Urinary bladder (tissue), 4 donors: ENCODE measurements around the gene SMARCAL1. TPM values are rescaled to one million over a fixed set of nuclear protein-coding genes. Genes with fewer than 3 reads are reported as not detected.
"Not testable (repeated sequence)": the region's sequence is repeated elsewhere in the genome, so short reads cannot be mapped to it uniquely, and the experiment has no call there.

Source experiments
- DNase-seq: peaks from one replicate; pipeline ENCODE4 v3.0.0-alpha.2; 2015; ENCODE audit errors: extremely low spot score
- H3K27ac ChIP-seq: one replicate; pipeline ENCODE4 v1.5.1; 2013; ENCODE audit warnings: low read depth, mild to moderate bottlenecking, moderate library complexity
- H3K36me3 ChIP-seq: one replicate; pipeline ENCODE4 v1.6.1; 2013; ENCODE audit warnings: mild to moderate bottlenecking, moderate library complexity; ENCODE audit not compliant: insufficient read depth
- H3K4me1 ChIP-seq: one replicate; pipeline ENCODE4 v1.6.1; 2013; ENCODE audit warnings: mild to moderate bottlenecking, moderate library complexity; ENCODE audit not compliant: insufficient read depth
- H3K4me3 ChIP-seq: one replicate; pipeline ENCODE4 v1.5.1; 2013; ENCODE audit warnings: low read depth, low read length
- WGBS: extraction: QIAGEN DNeasy Blood & Tissue Kit; methylation state at CpG from one replicate; pipeline ENCODE4 v1.1.7; 2013; 5-methylcytosine and 5-hydroxymethylcytosine counted together
- polyA plus RNA-seq: library from polyadenylated mRNA; stranded (reverse); fragments of 200-250 nt; gene quantifications from one replicate; pipeline ENCODE4 v1.2.3, GENCODE V29; 2013
- total RNA-seq: library from RNA; depleted of rRNA; stranded (reverse); fragments of >200 nt; gene quantifications from one replicate; pipeline ENCODE4 v1.2.3, GENCODE V29; 2014
- donor health status: healthy with polysubstance abuse.
- donor health status: healthy.

The SMARCAL1 gene
- total and polyA plus RNA-seq, 2 donors, result 11.1 to 18.9 TPM

GRCh38 chr2:216517447-216518225 is 105.4 kb downstream of the SMARCAL1 start:
- DNase-seq, result no peak
- 73% methylated on average over 4 of the region's 4 CpGs for WGBS
- no peak overlapping the region for H3K27ac ChIP-seq

GRCh38 chr2:216518566-216519119 is 106.4 kb downstream of the SMARCAL1 start:
- not testable (repeated sequence) for DNase-seq, H3K27ac ChIP-seq
- WGBS, result 91% methylated on average over 9 of the region's 9 CpGs

More at GRCh38 chr2:216517447-216518225, 105.4 kb downstream of the SMARCAL1 start:
- H3K36me3 ChIP-seq, result no peaks in the 10 kb centered on the region
- no peaks in the 10 kb centered on the region for H3K4me1 ChIP-seq
- no peak overlapping the region for H3K4me3 ChIP-seq

GRCh38 chr2:216519154-216519762 is 107.0 kb downstream of the SMARCAL1 start:
- WGBS, result 63% methylated on average over 3 of the region's 3 CpGs
- DNase-seq, result peak; percentile 74
- H3K4me3 ChIP-seq, result no peak overlapping the region
- no peak overlapping the region for H3K27ac ChIP-seq
- no peaks in the 10 kb centered on the region for H3K36me3 ChIP-seq
- no peaks in the 10 kb centered on the region for H3K4me1 ChIP-seq

More at GRCh38 chr2:216518566-216519119, 106.4 kb downstream of the SMARCAL1 start:
- not testable (repeated sequence) for H3K36me3 ChIP-seq, H3K4me3 ChIP-seq, H3K4me1 ChIP-seq

GRCh38 chr2:216520112-216520511 is 107.8 kb downstream of the SMARCAL1 start:
- 87% methylated on average over 4 of the region's 4 CpGs for WGBS
- H3K27ac ChIP-seq, result no peak overlapping the region
- no peak overlapping the region for H3K4me3 ChIP-seq
- no peaks in the 10 kb centered on the region for H3K36me3 ChIP-seq
- no peak for DNase-seq
- no peaks in the 10 kb centered on the region for H3K4me1 ChIP-seq

- no peaks in the 10 kb centered on the region for H3K36me3 ChIP-seq
- H3K4me1 ChIP-seq, result no peaks in the 10 kb centered on the region
- no peak for DNase-seq
- no peak overlapping the region for H3K27ac ChIP-seq
- 93% methylated on average over 1 of the region's 1 CpG for WGBS
- no peak overlapping the region for H3K4me3 ChIP-seq
Measured at GRCh38 chr2:216522892-216523502, 110.7 kb downstream of the SMARCAL1 start.

GRCh38 chr2:216525972-216526371 is 113.7 kb downstream of the SMARCAL1 start:
- WGBS, result 80% methylated on average over 4 of the region's 4 CpGs
- Histone ChIP-seq H3K4me3 (no peak overlapping the region), H3K4me1 (no peaks in the 10 kb centered on the region), H3K27ac (no peak overlapping the region), H3K36me3 (no peaks in the 10 kb centered on the region)
- DNase-seq, result no peak

- Histone ChIP-seq H3K4me3 (no peak overlapping the region), H3K36me3 (no peaks in the 10 kb centered on the region), H3K27ac (no peak overlapping the region), H3K4me1 (no peaks in the 10 kb centered on the region)
- no peak for DNase-seq
- WGBS, result 98% methylated on average over 1 of the region's 1 CpG
Measured at GRCh38 chr2:216526939-216527338, 114.7 kb downstream of the SMARCAL1 start.

GRCh38 chr2:216527600-216527999 is 115.3 kb downstream of the SMARCAL1 start:
- Histone ChIP-seq H3K4me1 (no peaks in the 10 kb centered on the region), H3K36me3 (no peaks in the 10 kb centered on the region), H3K27ac (no peak overlapping the region), H3K4me3 (no peak overlapping the region)
- DNase-seq, result no peak
- 68% methylated on average over 1 of the region's 1 CpG for WGBS

GRCh38 chr2:216532562-216532961 is 120.3 kb downstream of the SMARCAL1 start:
- H3K4me1 ChIP-seq, result no peaks in the 10 kb centered on the region
- no peak overlapping the region for H3K4me3 ChIP-seq
- H3K27ac ChIP-seq, result no peak overlapping the region
- DNase-seq, result no peak
- WGBS, result 73% methylated on average over 2 of the region's 2 CpGs
- no peaks in the 10 kb centered on the region for H3K36me3 ChIP-seq

Other genes starting within 250 kb of the SMARCAL1 start
- 0.05 TPM for gene MARCHF4, start 40.0 kb upstream of the SMARCAL1 start, total RNA-seq
- 0.04 TPM for gene MARCHF4, start 40.0 kb upstream of the SMARCAL1 start, polyA plus RNA-seq
- 2,774 TPM for gene RPL37A, start 86.4 kb downstream of the SMARCAL1 start, total RNA-seq
- 5,486 TPM for gene RPL37A, start 86.4 kb downstream of the SMARCAL1 start, polyA plus RNA-seq
- 136 TPM for gene IGFBP2, start 220.9 kb downstream of the SMARCAL1 start, total RNA-seq
- gene IGFBP2, start 220.9 kb downstream of the SMARCAL1 start, polyA plus RNA-seq, result 162 TPM